MCF 10A (cell line): ENCODE results near the gene BICRAL. TPM values are rescaled to one million over a fixed set of nuclear protein-coding genes. Genes with fewer than 3 reads are reported as not detected.

Experiments used
- BruUV-seq: library from RNA; stranded (reverse); fragments of 400-500 nt; replicated peaks from 2 replicates; lab custom pipeline; 2021; lab: Mats Ljungman, UMichigan
- CTCF ChIA-PET: fragments of 300-600 bp; sonication (Branson Sonifier 250); formaldehyde crosslinking; extraction: SDS; loops from one replicate; lab custom pipeline; 2021; ENCODE audit warnings: antibody characterized with exemption, inconsistent platforms; lab: Yijun Ruan, JAX
- POLR2A ChIA-PET: fragments of 300-600, 350-650 bp; sonication (Branson Sonifier 250); formaldehyde crosslinking; extraction: SDS; loops from one replicate; lab custom pipeline; 2020; ENCODE audit warnings: antibody characterized with exemption, inconsistent platforms; lab: Yijun Ruan, JAX
- DNase-seq: peaks from one replicate; pipeline ENCODE4 v3.0.0-alpha.2; 2018; ENCODE audit not compliant: unreplicated experiment
- H3K27ac Mint-ChIP-seq: one replicate; pipeline ENCODE4 v1.8.0; 2022; ENCODE audit warnings: mild to moderate bottlenecking, low read depth, mixed read lengths; ENCODE audit not compliant: unreplicated experiment
- H3K27me3 Mint-ChIP-seq: one replicate; pipeline ENCODE4 v1.8.0; 2022; ENCODE audit warnings: mixed read lengths; ENCODE audit not compliant: insufficient read depth, unreplicated experiment
- H3K36me3 Mint-ChIP-seq: one replicate; pipeline ENCODE4 v1.8.0; 2022; ENCODE audit warnings: mild to moderate bottlenecking, moderate library complexity, mixed read lengths; ENCODE audit not compliant: insufficient read depth, unreplicated experiment
- H3K4me1 Mint-ChIP-seq: one replicate; pipeline ENCODE4 v1.8.0; 2022; ENCODE audit warnings: mixed read lengths; ENCODE audit not compliant: insufficient read depth, unreplicated experiment
- H3K4me3 Mint-ChIP-seq: one replicate; pipeline ENCODE4 v1.8.0; 2022; ENCODE audit warnings: mild to moderate bottlenecking, moderate library complexity, mixed read lengths; ENCODE audit not compliant: unreplicated experiment
- H3K9me3 Mint-ChIP-seq: one replicate; pipeline ENCODE4 v1.8.0; 2022; ENCODE audit warnings: mixed read lengths; ENCODE audit not compliant: unreplicated experiment
- CTCF ChIP-seq: fragments of 200-600 bp; IDR thresholded peaks from one replicate; pipeline ENCODE4 v1.8.0; 2022; ENCODE audit warnings: antibody characterized with exemption, mild to moderate bottlenecking; ENCODE audit not compliant: unreplicated experiment
- intact Hi-C: fragments of 100-400 bp; cut with micrococcal nuclease; formaldehyde crosslinking; loops from 2 replicates; pipeline ENCODE4 v1.14.1; 2022
- total RNA-seq: library from RNA; stranded (reverse); gene quantifications from 2 replicates; pipeline ENCODE4 v1.2.3, GENCODE V29; 2022

The BICRAL gene
- total RNA-seq, 1 experiment from 2014 or later = 9.8 TPM

GRCh38 chr6:42896178-42896719 lies 114.4 kb downstream of the BICRAL start:
- no TSS peak for BruUV-seq
- Mint-ChIP-seq H3K27me3 (no peaks in the 10 kb centered on the region), H3K4me3 (no peak overlapping the region), H3K9me3 (no peaks in the 10 kb centered on the region), H3K27ac (no peak overlapping the region), H3K4me1 (peaks cover 2% of the 10 kb centered on the region), H3K36me3 (no peaks in the 10 kb centered on the region)
- intact Hi-C loops = no loop called here
- no peak for DNase-seq
- ChIA-PET CTCF (no interaction called here), POLR2A (interaction anchor here (1.6 kb wide), 1 partner anchor 33 kb away, joined by 3 read pairs; the partner anchor contains the start of gene CNPY3)
- no peak for TF ChIP-seq CTCF

- H3K36me3 Mint-ChIP-seq = no peaks in the 10 kb centered on the region
- peak; percentile 84 for TF ChIP-seq CTCF
- ChIA-PET POLR2A (interaction anchor here (0.7 to 4.3 kb wide), 5 partner anchors 8 to 238 kb away, joined by 3 to 23 read pairs (median 3); partner anchors contain the start of genes KLC4 and RPL7L1), CTCF (interaction anchor here (0.7 to 2.1 kb wide), 9 partner anchors 14 to 240 kb away, joined by 3 to 6 read pairs (median 3); no protein-coding TSS in a partner anchor)
- no peaks in the 10 kb centered on the region for H3K27me3 Mint-ChIP-seq
- DNase-seq = peak; percentile 65
- H3K4me3 Mint-ChIP-seq = no peak overlapping the region
- H3K4me1 Mint-ChIP-seq = peaks cover 14% of the 10 kb centered on the region
- no peaks in the 10 kb centered on the region for H3K9me3 Mint-ChIP-seq
- no peak overlapping the region for H3K27ac Mint-ChIP-seq
- no TSS peak for BruUV-seq
- intact Hi-C loops = loop anchor here (1.0 to 2.0 kb wide), 2 partner anchors 172 to 238 kb away; no protein-coding TSS in a partner anchor
These were observed 117.1 kb downstream of the BICRAL start for GRCh38 chr6:42898891-42899361.

GRCh38 chr6:42899871-42900270 lies 118.0 kb downstream of the BICRAL start:
- POLR2A ChIA-PET = interaction anchor here (1.8 to 4.3 kb wide), 3 partner anchors 9 to 79 kb away, joined by 7 to 23 read pairs (median 16); partner anchors contain the start of genes PEX6 and RPL7L1

More at GRCh38 chr6:42899871-42900270, 118.0 kb downstream of the BICRAL start:
- intact Hi-C loops = loop anchor here (1.0 to 5.0 kb wide), 3 partner anchors 173 to 597 kb away; no protein-coding TSS in a partner anchor
- no TSS peak for BruUV-seq
- no peak for DNase-seq
- no peak overlapping the region for H3K4me3 Mint-ChIP-seq
- H3K36me3 Mint-ChIP-seq = no peaks in the 10 kb centered on the region
- CTCF ChIA-PET = interaction anchor here (0.6 to 2.4 kb wide), 14 partner anchors 8 to 1181 kb away, joined by 3 to 12 read pairs (median 4); partner anchors contain the start of genes CNPY3, KLHDC3, MEA1 and PEX6
- no peaks in the 10 kb centered on the region for H3K9me3 Mint-ChIP-seq
- no peak overlapping the region for H3K27ac Mint-ChIP-seq
- peaks cover 14% of the 10 kb centered on the region for H3K4me1 Mint-ChIP-seq
- H3K27me3 Mint-ChIP-seq = no peaks in the 10 kb centered on the region
- no peak for TF ChIP-seq CTCF
